ENCODE results near the gene PTPRG. TPM values are rescaled to one million over a fixed set of nuclear protein-coding genes. Genes with fewer than 3 reads are reported as not detected.

PTPRG gene
- total RNA-seq, 1 donor from 2014 or later = 39.6 TPM

DNA sequence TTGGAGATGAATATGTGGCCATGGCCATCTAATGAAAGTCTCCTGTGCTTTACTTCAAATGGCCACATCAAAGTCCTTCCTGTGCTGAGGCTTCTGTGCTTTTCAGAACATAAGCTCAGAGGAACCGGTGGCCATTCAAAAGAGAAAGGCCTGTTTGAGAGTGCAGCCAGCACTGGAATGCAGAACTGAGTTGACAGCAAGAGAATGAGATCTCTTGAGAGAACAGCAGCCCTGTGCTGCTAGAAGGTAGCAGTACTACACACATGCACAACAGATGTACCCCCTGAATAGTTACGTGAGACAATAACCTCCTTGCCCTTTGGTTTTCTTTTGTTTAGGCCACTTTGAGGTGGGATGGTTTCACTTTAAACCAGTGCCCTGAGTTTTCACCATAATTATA is 292.5 kb downstream of the PTPRG start:
- no peak overlapping the region for H3K9ac ChIP-seq (ENCODE audit: low read length)
- no peak overlapping the region for H3K4me3 ChIP-seq (ENCODE audit: insufficient read depth, low read depth, low read length)
- peaks cover 1% of the 10 kb centered on the region for H3K4me1 ChIP-seq (ENCODE audit: insufficient read depth, low read length)
- Mint-ChIP-seq H3K4me1 (ENCODE audit: low read depth, unreplicated experiment) (peaks cover 18% of the 10 kb centered on the region), H3K36me3 (ENCODE audit: low read depth, unreplicated experiment) (no peaks in the 10 kb centered on the region), H3K27ac (ENCODE audit: unreplicated experiment) (no peak overlapping the region), H3K27me3 (ENCODE audit: low read depth, unreplicated experiment) (no peaks in the 10 kb centered on the region), H3K9me3 (ENCODE audit: unreplicated experiment) (no peaks in the 10 kb centered on the region), H3K4me3 (ENCODE audit: unreplicated experiment) (no peak overlapping the region)
- H3K4me2 ChIP-seq (ENCODE audit: low read length) = no peak overlapping the region
- DNase-seq (ENCODE audit: low read depth) = no peak
- TF ChIP-seq, protein P1, sequence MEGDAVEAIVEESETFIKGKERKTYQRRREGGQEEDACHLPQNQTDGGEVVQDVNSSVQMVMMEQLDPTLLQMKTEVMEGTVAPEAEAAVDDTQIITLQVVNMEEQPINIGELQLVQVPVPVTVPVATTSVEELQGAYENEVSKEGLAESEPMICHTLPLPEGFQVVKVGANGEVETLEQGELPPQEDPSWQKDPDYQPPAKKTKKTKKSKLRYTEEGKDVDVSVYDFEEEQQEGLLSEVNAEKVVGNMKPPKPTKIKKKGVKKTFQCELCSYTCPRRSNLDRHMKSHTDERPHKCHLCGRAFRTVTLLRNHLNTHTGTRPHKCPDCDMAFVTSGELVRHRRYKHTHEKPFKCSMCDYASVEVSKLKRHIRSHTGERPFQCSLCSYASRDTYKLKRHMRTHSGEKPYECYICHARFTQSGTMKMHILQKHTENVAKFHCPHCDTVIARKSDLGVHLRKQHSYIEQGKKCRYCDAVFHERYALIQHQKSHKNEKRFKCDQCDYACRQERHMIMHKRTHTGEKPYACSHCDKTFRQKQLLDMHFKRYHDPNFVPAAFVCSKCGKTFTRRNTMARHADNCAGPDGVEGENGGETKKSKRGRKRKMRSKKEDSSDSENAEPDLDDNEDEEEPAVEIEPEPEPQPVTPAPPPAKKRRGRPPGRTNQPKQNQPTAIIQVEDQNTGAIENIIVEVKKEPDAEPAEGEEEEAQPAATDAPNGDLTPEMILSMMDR (IDR thresholded peaks at IDR 0.05; ENCODE audit: insufficient read depth, low read depth, low read length) = no peak
- TF ChIP-seq EZH2 (IDR thresholded peaks at IDR 0.05; ENCODE audit: insufficient read depth, low read length) = no peak
- no peak overlapping the region for H3K27ac ChIP-seq (ENCODE audit: low read depth, low read length)
- no peaks in the 10 kb centered on the region for H3K27me3 ChIP-seq (ENCODE audit: insufficient read depth, low read length)
- H3K9me3 ChIP-seq (ENCODE audit: insufficient read depth, low read depth, low read length) = no peaks in the 10 kb centered on the region
- H3K36me3 ChIP-seq (ENCODE audit: insufficient read depth, low read length) = no peaks in the 10 kb centered on the region
- H3K79me2 ChIP-seq (ENCODE audit: insufficient read depth, low read length) = no peaks in the 10 kb centered on the region
- H4K20me1 ChIP-seq (ENCODE audit: insufficient read depth, low read length) = peaks cover 30% of the 10 kb centered on the region
- no peak overlapping the region for H2AFZ ChIP-seq (ENCODE audit: low read depth, low read length)
- FAIRE-seq = no peak

DNA sequence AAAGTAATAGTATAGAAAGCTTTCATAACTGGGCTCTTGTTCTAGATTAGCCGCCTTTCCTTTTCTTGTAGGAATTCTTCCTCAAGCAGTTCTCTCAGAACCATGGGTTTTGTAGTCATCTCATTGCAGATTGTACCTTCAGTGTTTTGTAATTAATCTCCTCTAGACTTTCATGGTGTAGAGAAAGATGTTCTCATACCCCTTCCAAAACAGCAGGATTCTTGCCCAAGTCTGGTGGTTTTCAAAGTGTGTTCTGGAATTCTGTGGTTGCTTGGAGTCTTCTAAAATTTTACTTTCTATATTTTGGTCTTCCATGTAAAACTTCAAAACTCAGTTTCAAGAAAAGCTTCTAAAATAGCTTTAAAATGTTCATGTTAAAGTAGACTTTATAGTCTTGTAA is 293.8 kb downstream of the PTPRG start:
- no peak overlapping the region for H3K4me3 Mint-ChIP-seq (ENCODE audit: unreplicated experiment)
- FAIRE-seq = no peak
- peaks cover 13% of the 10 kb centered on the region for H3K4me1 Mint-ChIP-seq (ENCODE audit: low read depth, unreplicated experiment)
- no peaks in the 10 kb centered on the region for H3K36me3 Mint-ChIP-seq (ENCODE audit: low read depth, unreplicated experiment)
- TF ChIP-seq EZH2 (IDR thresholded peaks at IDR 0.05; ENCODE audit: insufficient read depth, low read length) = no peak
- TF ChIP-seq, protein P1 (IDR thresholded peaks at IDR 0.05; ENCODE audit: insufficient read depth, low read depth, low read length) = no peak
- no peaks in the 10 kb centered on the region for H3K27me3 Mint-ChIP-seq (ENCODE audit: low read depth, unreplicated experiment)
- Histone ChIP-seq H4K20me1 (ENCODE audit: insufficient read depth, low read length) (peaks cover 23% of the 10 kb centered on the region), H3K27ac (ENCODE audit: low read depth, low read length) (no peak overlapping the region), H3K4me3 (ENCODE audit: insufficient read depth, low read depth, low read length) (no peak overlapping the region), H3K36me3 (ENCODE audit: insufficient read depth, low read length) (no peaks in the 10 kb centered on the region), H3K4me1 (ENCODE audit: insufficient read depth, low read length) (no peaks in the 10 kb centered on the region), H3K9ac (ENCODE audit: low read length) (no peak overlapping the region), H3K4me2 (ENCODE audit: low read length) (no peak overlapping the region), H3K27me3 (ENCODE audit: insufficient read depth, low read length) (no peaks in the 10 kb centered on the region), H2AFZ (ENCODE audit: low read depth, low read length) (no peak overlapping the region), H3K79me2 (ENCODE audit: insufficient read depth, low read length) (no peaks in the 10 kb centered on the region), H3K9me3 (ENCODE audit: insufficient read depth, low read depth, low read length) (no peaks in the 10 kb centered on the region)
- no peak for DNase-seq (ENCODE audit: low read depth)
- H3K9me3 Mint-ChIP-seq (ENCODE audit: unreplicated experiment) = no peaks in the 10 kb centered on the region
- H3K27ac Mint-ChIP-seq (ENCODE audit: unreplicated experiment) = no peak overlapping the region

DNA sequence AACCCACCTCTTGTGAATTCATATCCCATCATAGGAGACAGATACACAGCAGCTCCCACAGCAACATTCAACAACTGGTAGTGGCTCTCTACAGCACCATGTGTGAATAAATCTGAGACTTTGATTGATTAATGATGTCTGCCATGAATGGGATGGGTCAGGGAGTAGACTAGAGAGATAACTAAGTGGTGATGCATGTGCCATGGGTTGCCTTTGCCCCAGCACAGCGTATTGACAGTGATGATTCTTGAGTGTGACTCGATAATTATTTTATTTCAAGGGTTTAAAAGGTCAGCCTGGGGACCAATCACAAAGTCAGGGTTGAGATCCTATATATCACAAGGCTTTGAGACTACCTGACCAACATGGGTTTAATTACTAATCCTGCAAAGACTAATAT is 295.9 kb downstream of the PTPRG start:
- no peaks in the 10 kb centered on the region for H3K4me1 ChIP-seq (ENCODE audit: insufficient read depth, low read length)
- peaks cover 26% of the 10 kb centered on the region for H4K20me1 ChIP-seq (ENCODE audit: insufficient read depth, low read length)
- no peaks in the 10 kb centered on the region for H3K36me3 ChIP-seq (ENCODE audit: insufficient read depth, low read length)
- no peak overlapping the region for H3K4me3 ChIP-seq (ENCODE audit: insufficient read depth, low read depth, low read length)
- peaks cover 13% of the 10 kb centered on the region for H3K4me1 Mint-ChIP-seq (ENCODE audit: low read depth, unreplicated experiment)
- H3K9ac ChIP-seq (ENCODE audit: low read length) = no peak overlapping the region
- no peaks in the 10 kb centered on the region for H3K27me3 Mint-ChIP-seq (ENCODE audit: low read depth, unreplicated experiment)
- H3K27me3 ChIP-seq (ENCODE audit: insufficient read depth, low read length) = no peaks in the 10 kb centered on the region
- H3K4me3 Mint-ChIP-seq (ENCODE audit: unreplicated experiment) = no peak overlapping the region
- H3K27ac ChIP-seq (ENCODE audit: low read depth, low read length) = no peak overlapping the region
- TF ChIP-seq, protein P1 (IDR thresholded peaks at IDR 0.05; ENCODE audit: insufficient read depth, low read depth, low read length) = no peak
- TF ChIP-seq EZH2 (IDR thresholded peaks at IDR 0.05; ENCODE audit: insufficient read depth, low read length) = no peak
- H3K27ac Mint-ChIP-seq (ENCODE audit: unreplicated experiment) = no peak overlapping the region
- FAIRE-seq = no peak
- no peaks in the 10 kb centered on the region for H3K9me3 Mint-ChIP-seq (ENCODE audit: unreplicated experiment)
- no peak overlapping the region for H2AFZ ChIP-seq (ENCODE audit: low read depth, low read length)
- DNase-seq (ENCODE audit: low read depth) = no peak
- H3K9me3 ChIP-seq (ENCODE audit: insufficient read depth, low read depth, low read length) = no peaks in the 10 kb centered on the region
- H3K4me2 ChIP-seq (ENCODE audit: low read length) = no peak overlapping the region
- no peaks in the 10 kb centered on the region for H3K36me3 Mint-ChIP-seq (ENCODE audit: low read depth, unreplicated experiment)
- no peaks in the 10 kb centered on the region for H3K79me2 ChIP-seq (ENCODE audit: insufficient read depth, low read length)
